Measurements from ENCODE around the gene STK39. TPM values are rescaled to one million over a fixed set of nuclear protein-coding genes. Genes with fewer than 3 reads are reported as not detected.

Gene STK39
- polyA plus RNA-seq, 4 donors = 19.0 to 68.7 (median 41.3) TPM

GRCh38 chr2:167944825-167945659, 302.4 kb downstream of the STK39 start:
- H3K4me3 ChIP-seq (ENCODE audit: low read depth in 1 of 3, low read length in 3 of 3) = no peak overlapping the region
- H3K9me3 ChIP-seq (ENCODE audit: control insufficient read depth in 2 of 2, insufficient read depth in 1 of 2, low read depth in 1 of 2, low read length in 1 of 2) = no peaks in the 10 kb centered on the region
- FAIRE-seq (no peak), DNase-seq (no peak)
- H3K27me3 ChIP-seq (ENCODE audit: control insufficient read depth in 3 of 3, insufficient read depth in 3 of 3, low read length in 3 of 3) = no peaks in the 10 kb centered on the region
- no peaks in the 10 kb centered on the region for H3K36me3 ChIP-seq (ENCODE audit: control insufficient read depth in 3 of 3, insufficient read depth in 2 of 3, low read depth in 1 of 3, low read length in 3 of 3)
- H3K27ac ChIP-seq (ENCODE audit: low read depth in 1 of 3, low read length in 2 of 3) = no peak overlapping the region
- H3K4me1 ChIP-seq (ENCODE audit: control insufficient read depth in 3 of 3, insufficient read depth in 2 of 3, low read depth in 1 of 3, low read length in 2 of 3) = no peaks in the 10 kb centered on the region
- 84 to 89% (median 84%) methylated on average over 8 of the region's 8 CpGs for WGBS, 3 donors

GRCh38 chr2:167943897-167944296, 303.5 kb downstream of the STK39 start:
- no peak overlapping the region for H3K4me3 ChIP-seq (ENCODE audit: low read depth in 1 of 3, low read length in 3 of 3)
- no peaks in the 10 kb centered on the region for H3K36me3 ChIP-seq (ENCODE audit: control insufficient read depth in 3 of 3, insufficient read depth in 2 of 3, low read depth in 1 of 3, low read length in 3 of 3)
- FAIRE-seq = no peak
- H3K9me3 ChIP-seq (ENCODE audit: control insufficient read depth in 2 of 2, insufficient read depth in 1 of 2, low read depth in 1 of 2, low read length in 1 of 2) = no peaks in the 10 kb centered on the region
- H3K27me3 ChIP-seq (ENCODE audit: control insufficient read depth in 3 of 3, insufficient read depth in 3 of 3, low read length in 3 of 3) = peaks cover 0 to 5% (median 0%) of the 10 kb centered on the region in 3 donors
- WGBS, 3 donors = 67 to 88% (median 78%) methylated on average over 1 of the region's 1 CpG
- H3K4me1 ChIP-seq (ENCODE audit: control insufficient read depth in 3 of 3, insufficient read depth in 2 of 3, low read depth in 1 of 3, low read length in 2 of 3) = no peaks in the 10 kb centered on the region
- no peak for DNase-seq
- H3K27ac ChIP-seq (ENCODE audit: low read depth in 1 of 3, low read length in 2 of 3) = no peak overlapping the region

GRCh38 chr2:167943368-167943767, 304.0 kb downstream of the STK39 start:
- Histone ChIP-seq H3K4me3 (ENCODE audit: low read depth in 1 of 3, low read length in 3 of 3) (no peak overlapping the region), H3K4me1 (ENCODE audit: control insufficient read depth in 3 of 3, insufficient read depth in 2 of 3, low read depth in 1 of 3, low read length in 2 of 3) (no peaks in the 10 kb centered on the region), H3K9me3 (ENCODE audit: control insufficient read depth in 2 of 2, insufficient read depth in 1 of 2, low read depth in 1 of 2, low read length in 1 of 2) (no peaks in the 10 kb centered on the region), H3K27me3 (ENCODE audit: control insufficient read depth in 3 of 3, insufficient read depth in 3 of 3, low read length in 3 of 3) (peaks cover 0 to 5% (median 0%) of the 10 kb centered on the region in 3 donors), H3K27ac (ENCODE audit: low read depth in 1 of 3, low read length in 2 of 3) (no peak overlapping the region), H3K36me3 (ENCODE audit: control insufficient read depth in 3 of 3, insufficient read depth in 2 of 3, low read depth in 1 of 3, low read length in 3 of 3) (no peaks in the 10 kb centered on the region)
- WGBS, 3 donors = 88 to 97% (median 96%) methylated on average over 1 of the region's 1 CpG
- no peak for DNase-seq
- no peak for FAIRE-seq

- WGBS, 3 donors = 56 to 62% (median 60%) methylated on average over 3 of the region's 3 CpGs
- no peak overlapping the region for H3K4me3 ChIP-seq (ENCODE audit: low read depth in 1 of 3, low read length in 3 of 3)
- DNase-seq (no peak), FAIRE-seq (no peak)
- peaks cover 0 to 5% (median 0%) of the 10 kb centered on the region in 3 donors for H3K27me3 ChIP-seq (ENCODE audit: control insufficient read depth in 3 of 3, insufficient read depth in 3 of 3, low read length in 3 of 3)
- no peaks in the 10 kb centered on the region for H3K36me3 ChIP-seq (ENCODE audit: control insufficient read depth in 3 of 3, insufficient read depth in 2 of 3, low read depth in 1 of 3, low read length in 3 of 3)
- no peaks in the 10 kb centered on the region for H3K4me1 ChIP-seq (ENCODE audit: control insufficient read depth in 3 of 3, insufficient read depth in 2 of 3, low read depth in 1 of 3, low read length in 2 of 3)
- H3K27ac ChIP-seq (ENCODE audit: low read depth in 1 of 3, low read length in 2 of 3) = no peak overlapping the region
- no peaks in the 10 kb centered on the region for H3K9me3 ChIP-seq (ENCODE audit: control insufficient read depth in 2 of 2, insufficient read depth in 1 of 2, low read depth in 1 of 2, low read length in 1 of 2)
These were observed 304.9 kb downstream of the STK39 start for GRCh38 chr2:167942366-167943081.

- no peak for FAIRE-seq
- no peaks in the 10 kb centered on the region for H3K9me3 ChIP-seq (ENCODE audit: control insufficient read depth in 2 of 2, insufficient read depth in 1 of 2, low read depth in 1 of 2, low read length in 1 of 2)
- WGBS, 3 donors = 92 to 94% (median 93%) methylated on average over 9 of the region's 9 CpGs
- no peaks in the 10 kb centered on the region for H3K36me3 ChIP-seq (ENCODE audit: control insufficient read depth in 3 of 3, insufficient read depth in 2 of 3, low read depth in 1 of 3, low read length in 3 of 3)
- DNase-seq = no peak
- peaks cover 0 to 5% (median 0%) of the 10 kb centered on the region in 3 donors for H3K27me3 ChIP-seq (ENCODE audit: control insufficient read depth in 3 of 3, insufficient read depth in 3 of 3, low read length in 3 of 3)
- H3K4me3 ChIP-seq (ENCODE audit: low read depth in 1 of 3, low read length in 3 of 3) = no peak overlapping the region
- no peak overlapping the region for H3K27ac ChIP-seq (ENCODE audit: low read depth in 1 of 3, low read length in 2 of 3)
- no peaks in the 10 kb centered on the region for H3K4me1 ChIP-seq (ENCODE audit: control insufficient read depth in 3 of 3, insufficient read depth in 2 of 3, low read depth in 1 of 3, low read length in 2 of 3)
These were observed 305.8 kb downstream of the STK39 start for GRCh38 chr2:167941604-167942003.

GRCh38 chr2:167940734-167941507, 306.5 kb downstream of the STK39 start:
- no peak overlapping the region for H3K27ac ChIP-seq (ENCODE audit: low read depth in 1 of 3, low read length in 2 of 3)
- 90 to 94% (median 91%) methylated on average over 11 of the region's 11 CpGs for WGBS, 3 donors
- H3K27me3 ChIP-seq (ENCODE audit: control insufficient read depth in 3 of 3, insufficient read depth in 3 of 3, low read length in 3 of 3) = peaks cover 0 to 5% (median 0%) of the 10 kb centered on the region in 3 donors
- no peak overlapping the region for H3K4me3 ChIP-seq (ENCODE audit: low read depth in 1 of 3, low read length in 3 of 3)
- FAIRE-seq = no peak
- no peaks in the 10 kb centered on the region for H3K36me3 ChIP-seq (ENCODE audit: control insufficient read depth in 3 of 3, insufficient read depth in 2 of 3, low read depth in 1 of 3, low read length in 3 of 3)
- H3K9me3 ChIP-seq (ENCODE audit: control insufficient read depth in 2 of 2, insufficient read depth in 1 of 2, low read depth in 1 of 2, low read length in 1 of 2) = no peaks in the 10 kb centered on the region
- no peaks in the 10 kb centered on the region for H3K4me1 ChIP-seq (ENCODE audit: control insufficient read depth in 3 of 3, insufficient read depth in 2 of 3, low read depth in 1 of 3, low read length in 2 of 3)
- DNase-seq = no peak

GRCh38 chr2:167940346-167940725, 307.1 kb downstream of the STK39 start:
- H3K27ac ChIP-seq (ENCODE audit: low read depth in 1 of 3, low read length in 2 of 3) = no peak overlapping the region
- 82 to 84% (median 82%) methylated on average over 3 of the region's 3 CpGs for WGBS, 3 donors
- H3K4me3 ChIP-seq (ENCODE audit: low read depth in 1 of 3, low read length in 3 of 3) = no peak overlapping the region
- H3K36me3 ChIP-seq (ENCODE audit: control insufficient read depth in 3 of 3, insufficient read depth in 2 of 3, low read depth in 1 of 3, low read length in 3 of 3) = no peaks in the 10 kb centered on the region
- FAIRE-seq = no peak
- H3K9me3 ChIP-seq (ENCODE audit: control insufficient read depth in 2 of 2, insufficient read depth in 1 of 2, low read depth in 1 of 2, low read length in 1 of 2) = peaks cover 0 to 4% of the 10 kb centered on the region in 2 donors
- peaks cover 0 to 5% (median 0%) of the 10 kb centered on the region in 3 donors for H3K27me3 ChIP-seq (ENCODE audit: control insufficient read depth in 3 of 3, insufficient read depth in 3 of 3, low read length in 3 of 3)
- H3K4me1 ChIP-seq (ENCODE audit: control insufficient read depth in 3 of 3, insufficient read depth in 2 of 3, low read depth in 1 of 3, low read length in 2 of 3) = no peaks in the 10 kb centered on the region
- no peak for DNase-seq
